GM19467 (cell line): ENCODE measurements around the gene DCAF15.
A peak's percentile ranks its signal among the peaks of the same experiment; 100 is the strongest.

ENCODE experiments used
- ATAC-seq: cut with Tn5 transposase; IDR thresholded peaks from one replicate; pipeline ENCODE4 v1.9.1; 2021; ENCODE audit warnings: mild to moderate bottlenecking, moderate library complexity; ENCODE audit not compliant: unreplicated experiment

DCAF15 gene

DNA sequence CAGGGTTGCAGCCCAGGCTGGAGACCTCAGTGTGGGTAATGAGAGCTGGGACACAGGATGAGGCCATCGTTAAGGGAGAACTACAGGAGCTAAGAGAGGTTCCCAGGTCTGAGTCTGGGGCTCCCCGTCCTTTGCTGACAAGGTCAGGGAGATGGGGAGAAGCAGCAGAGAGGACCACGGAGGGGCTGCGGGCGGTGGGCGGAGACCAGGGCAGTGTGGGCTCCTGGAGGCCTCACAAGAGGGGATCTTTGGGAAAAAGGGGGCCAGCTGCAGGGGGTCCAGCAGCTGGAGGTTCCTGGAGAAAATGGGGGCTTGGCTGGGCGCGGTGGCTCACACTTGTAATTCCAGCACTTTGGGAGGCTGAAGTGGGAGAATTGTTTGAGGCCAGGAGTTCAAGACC, 37.8 kb downstream of the DCAF15 start:
- ATAC-seq = no peak

DNA sequence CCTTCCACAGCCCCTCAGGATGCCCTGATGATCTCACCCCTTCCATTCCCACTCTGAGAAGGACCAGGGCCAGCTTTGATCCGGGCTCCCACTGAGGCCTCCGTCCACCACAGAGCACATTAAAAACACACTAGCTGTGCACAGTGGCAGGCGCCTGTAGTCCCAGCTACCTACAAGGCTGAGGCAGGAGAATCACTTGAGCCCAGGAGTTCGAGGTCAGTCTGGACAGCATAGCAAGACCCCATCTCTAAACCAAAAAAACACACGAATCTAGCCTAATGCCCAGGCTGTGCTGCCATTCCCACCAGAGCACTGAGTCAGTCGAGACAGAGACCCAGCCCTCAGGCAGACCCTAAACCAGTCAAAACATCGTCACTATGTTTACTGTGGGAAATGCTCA, 39.7 kb downstream of the DCAF15 start:
- ATAC-seq = no peak

DNA sequence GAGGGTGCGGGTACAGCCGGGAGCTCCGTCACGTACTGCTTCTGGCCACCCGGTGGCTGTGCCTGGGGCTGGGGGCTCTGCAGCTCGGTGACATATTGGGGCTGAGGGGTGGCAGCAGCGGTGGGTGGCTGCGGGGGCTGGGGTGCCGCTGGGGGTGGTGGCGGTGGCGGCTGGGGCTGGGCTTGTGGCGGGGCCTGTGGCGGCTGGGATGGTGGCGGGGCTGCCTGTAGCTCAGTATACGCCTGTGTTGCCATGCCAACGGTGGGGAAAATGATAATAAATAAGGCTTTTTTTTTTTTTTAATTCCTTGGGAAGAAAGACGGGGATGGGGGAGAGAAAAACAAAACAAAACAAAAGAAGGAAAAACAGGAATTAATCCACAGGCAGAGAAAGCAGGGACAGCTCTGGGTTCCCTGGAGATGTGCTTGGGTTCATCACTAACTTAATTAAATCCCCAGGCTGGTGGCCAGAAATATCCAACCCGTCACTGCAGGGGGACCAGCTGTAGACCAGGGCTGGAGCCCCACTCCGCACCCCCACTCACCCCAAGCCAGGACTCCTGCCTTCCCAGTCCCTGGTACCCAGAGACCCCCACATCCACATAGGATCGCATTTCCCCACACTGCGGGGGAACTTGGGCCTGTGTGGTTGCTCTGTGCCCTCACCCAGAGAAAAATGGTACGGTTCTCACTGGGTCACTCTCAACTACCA, 41.4 kb downstream of the DCAF15 start:
- no peak for ATAC-seq

DNA sequence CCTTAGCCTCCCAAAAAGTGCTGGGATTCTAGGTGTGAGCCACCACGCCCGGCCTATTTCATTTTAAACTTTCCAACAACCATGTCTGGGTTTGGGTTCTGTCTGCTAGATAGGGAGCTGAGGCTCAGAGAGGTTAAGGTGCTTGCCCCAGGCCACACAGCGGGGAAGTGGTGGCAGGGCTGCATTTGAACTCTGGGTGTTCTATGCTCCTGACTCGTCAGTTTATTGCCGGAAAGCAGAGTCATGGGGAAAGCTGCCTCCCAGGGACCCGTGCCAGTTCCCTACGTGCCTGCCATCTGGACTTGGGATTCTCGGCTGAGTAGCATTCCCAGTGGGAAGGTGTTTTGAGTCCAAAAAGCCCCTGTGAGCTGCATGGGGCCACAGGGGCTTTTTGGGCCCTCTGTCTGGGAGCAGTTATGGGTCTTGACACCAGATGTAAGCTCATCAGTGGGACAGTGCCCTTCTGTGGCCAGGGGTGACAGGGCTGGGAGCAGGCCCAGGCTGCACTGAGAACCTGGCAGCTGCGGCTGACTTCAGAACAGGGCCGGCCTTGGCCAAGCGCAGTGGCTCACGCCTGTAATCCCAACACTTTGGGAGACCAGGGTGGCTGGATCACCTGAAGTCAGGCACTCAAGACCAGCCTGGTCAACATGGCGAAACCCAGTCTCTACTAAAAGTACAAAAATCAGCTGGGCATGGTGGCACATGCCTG, 42.9 kb downstream of the DCAF15 start:
- no peak for ATAC-seq

DNA sequence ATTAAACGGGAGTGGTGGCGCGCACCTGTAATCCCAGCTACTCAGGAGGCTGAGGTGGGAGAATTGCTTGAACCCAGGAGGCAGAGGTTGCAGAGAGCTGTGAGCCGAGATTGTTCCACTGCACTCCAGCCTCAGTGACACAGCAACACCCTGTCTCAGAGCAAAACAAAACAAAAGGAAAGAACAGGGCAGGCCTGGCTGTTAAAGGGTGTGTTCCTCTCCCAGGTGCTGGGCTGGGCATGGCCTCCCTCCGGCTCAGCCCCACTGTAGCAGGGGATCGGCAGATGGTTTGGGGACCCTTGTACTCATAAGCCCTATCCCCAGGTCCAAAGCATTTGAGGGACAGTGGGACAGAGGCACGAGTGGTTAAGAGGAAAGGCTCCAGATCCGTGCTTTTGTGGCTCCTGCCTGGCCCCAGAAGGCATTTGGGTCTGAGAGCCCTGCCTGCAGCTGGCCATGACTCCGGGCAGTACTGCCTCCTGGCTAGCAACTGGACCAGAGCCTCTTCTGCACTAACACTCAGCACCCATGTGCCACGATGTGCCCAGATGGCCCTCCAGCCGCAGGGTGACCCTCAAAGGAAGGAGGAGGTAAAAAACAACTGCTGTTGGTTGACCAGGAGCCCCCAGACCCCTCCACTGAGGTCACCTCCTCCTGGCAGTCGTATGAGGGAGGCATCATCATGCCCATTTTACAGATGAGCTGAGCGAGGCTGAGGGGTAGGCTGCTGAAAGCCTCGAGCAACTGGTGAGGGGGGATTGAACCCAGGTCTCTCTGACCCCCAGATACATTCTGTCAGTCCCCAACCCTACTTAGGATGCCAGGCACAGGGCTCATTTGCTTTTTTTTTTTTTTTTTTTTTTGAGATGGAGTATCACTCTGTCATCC, 43.8 kb downstream of the DCAF15 start:
- no peak for ATAC-seq

DNA sequence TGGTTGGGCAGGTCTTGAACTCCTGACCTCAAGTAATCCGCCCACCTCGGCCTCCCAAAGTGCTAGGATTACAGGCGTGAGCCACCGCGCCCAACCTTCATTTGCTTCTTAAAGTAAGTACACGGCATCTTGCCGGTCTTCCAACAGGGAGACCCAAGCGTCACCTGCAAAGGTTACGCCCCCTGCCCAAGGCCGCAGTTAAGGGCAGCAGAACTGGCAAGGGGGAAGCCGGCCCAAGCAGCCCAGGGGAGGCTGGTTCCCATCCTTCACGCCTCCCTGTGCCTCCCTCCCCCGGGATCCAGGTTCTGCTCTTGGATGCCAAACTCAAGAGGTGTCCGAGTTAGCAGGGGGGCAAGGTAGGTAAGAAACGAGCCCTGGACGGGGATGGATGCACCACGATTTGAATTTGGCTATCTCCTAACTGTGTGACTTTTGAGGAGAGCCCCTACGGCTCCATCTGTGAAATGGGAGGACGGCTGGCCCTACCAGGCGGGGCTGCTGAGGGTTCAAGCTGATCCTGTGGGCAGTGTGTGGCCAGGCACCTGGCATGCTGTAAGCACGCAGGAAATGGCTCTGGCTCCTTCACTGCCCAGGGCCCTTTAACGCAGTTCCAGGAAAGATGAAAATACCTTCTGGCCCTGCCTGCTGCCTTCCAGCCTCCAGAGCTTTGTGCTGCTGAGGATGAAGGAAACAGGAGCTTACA, 44.8 kb downstream of the DCAF15 start:
- ATAC-seq = no peak

DNA sequence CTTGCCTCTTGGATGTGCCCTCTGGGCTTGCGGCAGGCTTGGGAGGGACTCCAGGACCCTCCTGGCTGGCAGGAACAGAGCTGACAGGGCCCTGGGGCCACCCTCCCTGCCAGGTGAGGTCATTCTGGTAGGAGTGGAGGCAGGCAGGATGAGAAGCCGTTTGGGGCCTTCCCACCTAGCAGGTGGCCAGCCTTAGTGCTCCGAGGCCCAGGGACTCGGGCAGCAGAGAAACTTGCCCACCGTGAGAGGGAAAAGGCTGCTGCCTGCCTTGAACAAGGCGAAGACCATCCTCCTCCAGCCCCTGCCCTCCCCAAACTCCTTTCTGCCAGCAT, 45.3 kb downstream of the DCAF15 start:
- ATAC-seq = no peak

DNA sequence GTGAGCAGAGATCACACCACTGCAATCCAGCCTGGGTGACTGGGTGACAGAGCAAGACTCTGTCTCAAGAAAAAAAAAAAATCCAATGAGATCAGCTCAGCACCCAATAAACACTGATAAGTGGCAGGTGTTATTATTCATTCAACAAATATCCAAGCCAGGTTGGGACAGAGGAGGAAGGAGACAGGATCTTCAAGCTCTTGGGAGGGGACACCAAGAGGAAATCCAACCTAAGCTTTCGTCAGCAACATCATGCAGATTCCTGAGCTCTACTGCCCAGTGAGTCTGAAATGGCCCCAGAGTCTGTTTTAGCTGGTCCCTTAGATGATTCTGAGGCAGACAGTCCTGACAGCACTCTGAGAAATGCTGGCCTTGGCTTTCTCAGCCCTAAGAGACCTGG, 46.1 kb downstream of the DCAF15 start:
- no peak for ATAC-seq

DNA sequence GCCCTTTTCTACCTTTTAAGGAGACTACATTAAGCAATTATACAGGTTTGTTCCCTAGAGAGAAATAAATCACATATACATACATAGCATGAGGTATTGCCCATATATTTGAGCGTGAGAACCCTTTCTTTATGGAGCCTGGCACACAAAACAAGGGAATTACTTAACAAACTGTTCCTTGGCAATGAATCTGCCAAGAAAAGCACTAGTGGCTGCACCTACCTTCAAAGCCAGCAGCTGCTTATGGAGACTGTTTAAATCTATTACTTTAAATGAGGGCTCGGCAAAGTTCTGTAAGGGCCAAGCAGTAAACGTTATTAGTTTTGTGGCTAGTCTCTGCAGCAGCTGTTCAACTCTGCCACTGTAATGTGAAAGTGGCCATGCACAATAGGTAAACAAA, 46.8 kb downstream of the DCAF15 start:
- no peak for ATAC-seq

DNA sequence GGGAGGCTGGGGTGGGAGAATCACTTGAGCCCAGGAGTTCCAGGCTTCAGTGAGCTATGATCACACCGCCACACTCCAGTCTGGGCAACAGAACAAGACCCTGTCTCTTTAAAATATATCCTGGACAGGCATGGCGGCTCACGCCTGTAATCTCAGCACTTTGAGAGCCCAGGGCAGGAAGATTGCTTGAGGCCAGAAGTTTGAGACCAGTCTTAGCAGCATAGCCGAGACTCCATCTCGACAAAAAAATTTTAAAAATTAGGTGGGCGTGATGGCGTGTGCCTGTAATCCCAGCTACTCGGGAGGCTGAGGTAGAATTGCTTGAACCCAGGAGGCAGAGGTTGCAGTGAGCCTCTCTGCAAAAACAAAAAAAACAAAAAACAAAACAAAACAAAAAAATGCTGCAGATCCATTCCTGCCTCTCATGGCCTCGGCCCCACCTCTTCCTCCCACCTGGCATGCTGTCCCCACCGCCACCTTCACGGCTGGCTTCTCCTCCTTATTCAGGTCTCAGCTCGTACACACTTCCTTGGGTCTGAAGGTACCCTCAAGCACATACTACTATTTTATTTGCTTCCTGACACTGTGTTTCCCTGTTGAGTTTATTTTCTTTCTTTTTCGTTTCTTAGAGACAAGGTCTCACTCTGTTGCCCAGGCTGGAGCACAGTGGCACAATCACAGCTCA, 48.5 kb downstream of the DCAF15 start:
- no peak for ATAC-seq

DNA sequence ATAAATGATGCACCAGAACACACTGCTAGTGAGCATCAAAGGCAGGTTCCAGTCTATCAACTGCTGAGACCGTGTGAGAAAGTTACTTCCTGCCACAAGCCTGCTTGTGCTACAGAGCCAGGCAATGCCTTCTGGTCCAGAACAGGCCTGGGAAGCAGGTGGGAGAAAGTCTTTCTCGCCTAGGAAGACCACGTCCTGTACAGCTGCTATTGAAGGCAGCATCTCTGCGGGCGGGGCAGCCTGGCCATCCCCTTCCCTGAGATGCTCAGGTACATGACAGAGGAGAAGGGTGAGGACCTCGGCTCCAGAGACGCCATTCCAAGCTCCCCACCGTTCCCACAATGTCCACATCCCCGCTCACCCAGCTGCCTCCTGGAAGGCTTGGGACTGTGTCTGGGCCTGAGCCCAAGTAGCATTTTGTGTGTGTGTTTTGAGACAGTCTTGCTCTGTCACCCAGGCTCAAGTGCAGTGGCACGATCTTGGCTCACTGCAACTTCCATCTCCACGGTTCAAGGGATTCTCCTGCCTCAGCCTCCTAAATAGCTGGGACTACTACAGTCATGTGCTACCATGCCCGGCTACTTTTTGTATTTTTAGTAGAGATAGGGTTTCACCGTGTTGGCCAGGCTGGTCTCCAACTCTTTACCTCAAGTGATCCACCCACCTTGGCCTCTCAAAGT, 50.4 kb downstream of the DCAF15 start:
- no peak for ATAC-seq

DNA sequence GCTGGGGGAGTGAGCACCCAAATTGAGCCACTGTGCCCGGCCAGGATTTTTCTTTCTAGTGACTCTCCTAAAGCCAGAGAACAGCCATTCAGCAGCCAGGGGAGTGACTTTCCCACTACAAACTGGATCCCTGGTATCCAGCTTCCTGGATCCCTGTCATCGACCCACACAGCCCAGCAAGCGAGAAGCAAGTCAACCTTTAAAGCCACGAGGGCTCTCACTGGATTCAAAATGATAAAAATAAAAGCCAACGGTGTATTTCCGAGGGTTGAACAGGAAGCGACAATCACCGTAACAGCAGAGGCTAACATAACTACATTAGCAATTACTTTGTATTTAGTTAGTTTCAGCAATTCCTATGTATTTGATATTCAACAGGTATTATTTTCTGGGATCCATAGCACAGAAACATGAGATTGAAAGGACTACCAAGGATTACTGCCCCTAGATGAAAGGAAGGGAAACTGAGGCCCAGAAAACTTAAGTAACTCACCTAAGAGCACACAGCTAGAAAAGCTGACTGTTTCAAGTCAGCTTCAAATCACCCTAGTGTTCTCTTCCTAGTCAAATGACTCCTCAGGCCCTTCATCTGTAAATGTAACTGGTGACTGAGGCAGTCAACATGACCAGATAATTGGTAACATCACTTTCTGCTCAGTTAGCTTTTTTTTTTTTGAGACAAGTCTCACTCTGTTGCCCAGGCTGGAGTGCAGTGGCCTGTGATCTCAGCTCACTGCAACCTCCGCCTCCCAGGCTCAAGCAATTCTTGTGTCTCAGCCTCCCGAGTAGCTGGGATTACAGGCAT, 51.1 kb downstream of the DCAF15 start:
- ATAC-seq = no peak

DNA sequence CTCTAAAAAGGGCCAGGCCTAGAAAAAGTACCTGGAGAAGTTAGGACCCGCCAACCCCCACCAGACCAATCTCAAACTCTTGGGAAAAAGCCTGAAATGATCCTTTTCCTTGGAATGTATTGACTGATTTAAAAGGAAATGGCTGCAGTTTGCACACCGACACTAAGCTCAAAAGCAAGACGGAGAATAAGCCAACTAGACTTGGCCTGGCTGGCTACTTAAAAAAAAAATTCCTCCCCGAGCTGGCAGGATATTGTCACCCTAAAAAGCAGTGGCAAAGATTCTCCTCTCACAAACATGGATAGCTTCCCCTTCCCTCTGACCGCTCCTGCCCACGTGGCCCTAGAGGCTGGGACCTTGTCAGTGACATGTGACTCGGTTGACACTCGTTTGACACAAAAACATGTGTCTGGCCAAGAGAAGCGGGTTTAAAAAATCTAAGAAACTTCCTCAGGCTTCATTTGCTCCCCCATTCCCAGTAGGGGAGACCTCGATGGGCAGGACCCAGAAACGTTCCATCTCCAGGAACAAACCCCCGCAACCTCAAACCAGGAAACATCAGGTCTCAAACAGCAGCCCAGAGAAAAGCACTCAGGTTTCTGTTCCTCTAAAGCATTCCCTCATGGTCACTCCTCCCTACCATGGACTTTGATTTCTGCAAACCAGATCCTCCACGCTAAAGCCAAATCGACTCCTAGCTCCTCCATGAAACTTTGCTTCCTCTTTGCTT, 52.5 kb downstream of the DCAF15 start:
- ATAC-seq = no peak

DNA sequence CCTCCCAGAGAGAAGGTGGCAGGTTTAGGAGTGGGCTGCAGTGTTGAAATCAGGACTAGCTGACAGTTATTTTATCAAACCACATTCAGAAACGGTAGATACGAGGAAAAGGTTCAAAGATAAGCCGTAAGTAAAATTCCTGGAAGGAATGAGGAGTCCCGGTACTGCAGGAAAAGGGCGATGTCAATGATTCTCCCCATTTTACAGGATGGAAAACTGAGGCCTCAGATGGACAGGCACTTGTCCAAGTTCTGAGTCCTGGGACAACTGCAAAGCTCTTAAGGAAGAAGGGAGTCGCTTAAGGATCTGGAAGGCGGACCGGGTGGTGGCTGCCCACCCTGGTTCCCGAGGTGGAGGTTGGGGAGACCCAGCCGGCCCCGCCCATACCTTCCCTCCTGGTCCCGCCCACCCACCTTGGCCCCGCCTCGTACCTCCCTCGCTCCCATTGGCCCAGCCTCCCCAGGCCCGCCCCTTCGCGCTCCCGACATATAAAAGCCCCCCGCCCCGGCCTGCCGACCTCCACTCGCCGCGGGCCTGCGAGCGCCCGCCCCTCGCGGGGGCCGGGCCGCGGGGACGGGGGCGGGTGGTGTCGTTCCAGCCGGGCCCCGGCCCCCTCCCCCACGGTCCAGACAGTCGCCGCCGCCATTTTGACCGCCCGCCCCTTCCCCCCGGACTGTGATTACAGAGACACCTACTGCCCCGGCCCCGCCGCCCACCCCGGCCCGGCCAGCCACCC, 53.2 kb downstream of the DCAF15 start:
- ATAC-seq = peak; percentile 28

DNA sequence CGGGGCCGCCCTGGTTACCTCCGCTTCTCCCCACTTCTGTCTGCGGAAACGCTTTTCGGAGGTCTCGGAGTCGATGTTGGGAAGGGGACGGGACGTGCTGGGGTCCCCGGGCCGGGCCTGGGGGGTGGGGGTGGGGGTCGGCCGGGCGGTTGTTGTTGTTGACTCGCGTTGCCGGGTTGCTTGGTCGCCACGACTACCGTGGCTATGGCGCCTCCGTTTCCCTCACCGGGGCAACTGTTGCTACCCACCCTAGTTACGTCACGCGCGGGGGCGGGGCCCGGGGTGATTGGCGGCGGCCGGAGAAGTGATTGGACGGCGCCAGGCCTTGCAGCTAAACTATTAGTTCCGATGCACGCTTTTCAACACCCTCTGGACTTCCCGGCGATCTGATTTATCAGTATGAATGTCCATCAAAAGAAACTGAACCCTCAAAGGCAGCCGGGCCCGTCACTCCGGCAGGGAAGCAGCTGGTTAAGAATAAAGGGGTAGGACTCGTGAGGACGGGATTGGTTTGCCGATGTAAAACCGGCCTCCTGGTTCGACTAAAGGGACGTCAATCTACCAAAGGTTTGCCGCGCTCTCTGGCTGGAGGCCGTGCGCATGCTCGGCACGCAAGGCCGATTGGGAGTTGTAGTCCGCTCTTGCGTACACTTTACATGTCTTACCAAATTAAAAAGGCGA, 53.9 kb downstream of the DCAF15 start, which contains the start of gene RFX1:
RFX1 (minus strand) TSS at position 236 of the 681 bp plus-strand sequence. CDS start 12,477 bp downstream, outside the sequence.
- peak; percentile 65 for ATAC-seq

DNA sequence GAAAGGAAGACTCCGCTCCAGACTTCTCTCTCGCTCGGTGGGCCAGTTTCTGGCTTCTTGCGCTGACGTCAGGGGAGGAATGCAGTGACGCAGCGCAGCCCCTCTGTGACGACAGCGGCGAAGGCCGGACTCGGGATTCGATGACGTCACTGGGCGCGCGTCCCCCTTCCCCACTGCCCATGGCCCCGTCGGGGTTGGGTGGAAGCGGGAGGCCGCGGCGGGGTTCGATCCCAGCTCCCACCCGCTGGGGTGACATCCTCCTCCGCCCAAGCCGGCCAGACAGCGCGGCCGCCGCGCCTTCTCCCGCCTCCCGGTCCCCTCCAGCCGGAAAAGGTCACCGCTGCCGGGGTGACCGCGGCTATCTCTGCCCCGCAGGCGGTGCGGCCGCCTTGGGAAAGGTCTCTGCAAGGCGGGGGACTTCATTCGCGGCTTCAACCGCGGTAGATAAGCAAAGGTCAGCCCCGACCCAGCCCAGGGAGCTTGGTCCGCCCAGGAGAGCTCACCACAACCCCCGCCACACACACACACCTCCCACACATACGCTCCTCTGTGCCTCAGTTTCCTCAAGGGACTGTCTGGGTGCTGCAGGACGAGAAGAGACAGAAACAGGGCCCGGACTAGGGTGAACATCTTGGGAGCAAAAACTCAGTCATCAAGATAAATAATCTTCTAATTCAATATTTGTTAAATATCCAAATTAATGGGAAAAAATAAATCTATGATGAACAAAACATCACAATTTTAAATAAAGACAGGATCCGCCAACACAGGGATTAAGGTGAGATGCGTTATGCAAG, 54.7 kb downstream of the DCAF15 start:
- ATAC-seq = peak; percentile 20
